Endothelial cell of umbilical vein (primary cell): ENCODE data around the gene CADPS. TPM values are rescaled to one million over a fixed set of nuclear protein-coding genes. Genes with fewer than 3 reads are reported as not detected.

Source experiments
- BruUV-seq: library from RNA; stranded (reverse); fragments of 400-500 nt; replicated peaks from 2 replicates; lab custom pipeline; 2021; lab: Mats Ljungman, UMichigan
- CTCF ChIA-PET: fragments of 300-600, 350-600 bp; sonication (Branson Sonifier 250); formaldehyde crosslinking; loops from one replicate; lab custom pipeline; 2021; ENCODE audit warnings: antibody characterized with exemption, inconsistent platforms; lab: Charles Lee
- POLR2A ChIA-PET: fragments of 300-600, 350-600 bp; sonication (Branson Sonifier 250); formaldehyde crosslinking; loops from one replicate; lab custom pipeline; 2021; ENCODE audit warnings: antibody characterized with exemption, inconsistent platforms; lab: Charles Lee
- DNase-seq: peaks from one replicate; pipeline ENCODE4 v3.0.0-alpha.2; 2011; ENCODE audit warnings: low read depth, low spot score
- FAIRE-seq: peaks from 2 replicates; lab custom pipeline; 2011; peaks lifted over from hg19 to GRCh38; lab: Jason Lieb, UNC
- H2AFZ ChIP-seq: 2 replicates; pipeline ENCODE4 v1.6.0; 2012; ENCODE audit warnings: low read depth, low read length, control low read depth, inconsistent platforms
- H3K27ac ChIP-seq: 2 replicates; pipeline ENCODE4 v1.5.1; 2011; ENCODE audit warnings: low read depth, mild to moderate bottlenecking, control low read depth, low read length, moderate library complexity; ENCODE audit not compliant: insufficient read depth
- H3K27me3 ChIP-seq, 2 experiments: 2 replicates each; pipeline versions ENCODE4 v1.6.0 to v1.6.1; 2011; ENCODE audit warnings: low read length in 2 of 2, mixed read lengths in 1 of 2; ENCODE audit not compliant: control insufficient read depth in 2 of 2, insufficient read depth in 2 of 2
- H3K36me3 ChIP-seq, 2 experiments: 2 replicates in 1 of 2; 3 replicates in 1 of 2; pipeline ENCODE4 v1.5.1; 2011; ENCODE audit warnings: low read length in 2 of 2, mild to moderate bottlenecking in 1 of 2, moderate library complexity in 1 of 2; ENCODE audit not compliant: control insufficient read depth in 2 of 2, insufficient read depth in 2 of 2; ENCODE audit errors: extremely low read depth in 1 of 2
- H3K4me1 ChIP-seq: 3 replicates; pipeline ENCODE4 v1.5.1; 2011; ENCODE audit warnings: mild to moderate bottlenecking, low read length; ENCODE audit not compliant: control insufficient read depth, insufficient read depth; ENCODE audit errors: extremely low read depth
- H3K4me2 ChIP-seq: 2 replicates; pipeline ENCODE4 v1.6.1; 2011; ENCODE audit warnings: low read length, control low read depth, mixed read lengths; ENCODE audit not compliant: insufficient read depth
- H3K4me3 ChIP-seq, 3 experiments: fragments of 200-600 bp in 1 of 3; sonication (generic), shearing (Covaris generic) in 1 of 3; replicated peaks in 1 of 3; 2 replicates each; pipeline ENCODE4 v1.5.1; 2011 to 2016; ENCODE audit warnings: control low read depth in 3 of 3, low read length in 3 of 3, mild to moderate bottlenecking in 2 of 3, inconsistent platforms in 1 of 3, low read depth in 1 of 3, moderate library complexity in 1 of 3; ENCODE audit not compliant: insufficient read depth in 1 of 3
- H3K79me2 ChIP-seq: 2 replicates; pipeline ENCODE4 v1.6.0; 2012; ENCODE audit warnings: low read length, inconsistent platforms; ENCODE audit not compliant: control insufficient read depth, insufficient read depth
- H3K9ac ChIP-seq: replicated peaks from 2 replicates; pipeline ENCODE3; 2011; ENCODE audit warnings: low read length, control low read depth; ENCODE audit not compliant: insufficient read depth; ENCODE audit errors: extremely low read depth
- H3K9me1 ChIP-seq: replicated peaks from 3 replicates; pipeline ENCODE4 v1.6.0; 2011; ENCODE audit warnings: mild to moderate bottlenecking, low read length; ENCODE audit not compliant: control insufficient read depth, insufficient read depth; ENCODE audit errors: extremely low read depth
- H3K9me3 ChIP-seq: replicated peaks from 2 replicates; pipeline ENCODE4 v1.5.1; 2012; ENCODE audit warnings: low read length, inconsistent platforms; ENCODE audit not compliant: control insufficient read depth, insufficient read depth
- H4K20me1 ChIP-seq: replicated peaks from 2 replicates; pipeline ENCODE3; 2011; ENCODE audit warnings: mild to moderate bottlenecking, low read length; ENCODE audit not compliant: control insufficient read depth, insufficient read depth; ENCODE audit errors: extremely low read depth
- EZH2 ChIP-seq: IDR thresholded peaks from 2 replicates; pipeline ENCODE4 v1.6.1; 2012; ENCODE audit warnings: borderline replicate concordance, low read depth, mild to moderate bottlenecking, moderate library complexity, low read length, inconsistent platforms; ENCODE audit not compliant: severe bottlenecking
- FOS ChIP-seq: IDR thresholded peaks from 2 replicates; pipeline ENCODE4 v1.6.1; 2011; ENCODE audit warnings: mild to moderate bottlenecking, low read length, moderate library complexity, borderline replicate concordance; ENCODE audit not compliant: insufficient read depth
- GATA2 ChIP-seq: IDR thresholded peaks from 2 replicates; pipeline ENCODE4 v1.7.0; 2011; ENCODE audit warnings: low read depth, mild to moderate bottlenecking, moderate library complexity, mixed read lengths, low read length; ENCODE audit not compliant: insufficient read length, insufficient read depth
- JUN ChIP-seq: IDR thresholded peaks from 2 replicates; pipeline ENCODE4 v1.6.1; 2011; ENCODE audit warnings: borderline replicate concordance, low read depth; ENCODE audit not compliant: insufficient read length, insufficient read depth
- MYC ChIP-seq: IDR thresholded peaks from one replicate; pipeline ENCODE4 v1.6.1; 2011; ENCODE audit warnings: mild to moderate bottlenecking, low read depth, low read length
- POLR2A ChIP-seq: IDR thresholded peaks from 2 replicates; pipeline ENCODE4 v1.6.1; 2012; ENCODE audit warnings: low read depth, mild to moderate bottlenecking, control low read depth, low read length
- POLR2AphosphoS5 ChIP-seq: IDR thresholded peaks from 2 replicates; pipeline ENCODE4 v1.6.1; 2012; ENCODE audit warnings: low read depth, mild to moderate bottlenecking, control low read depth, low read length, moderate library complexity; ENCODE audit not compliant: insufficient read depth
- dilution Hi-C: fragments of 300-500 bp; cut with MboI; formaldehyde crosslinking; loops from one replicate; pipeline ENCODE4 v1.15.0; 2019; ENCODE audit warnings: low sequenced_read_pairs; ENCODE audit not compliant: extremely low pct_ligation_motif_present
- intact Hi-C: fragments of 100-400 bp; cut with micrococcal nuclease; formaldehyde crosslinking; loops from one replicate; pipeline ENCODE4 v1.10.0; 2022
- polyA plus RNA-seq, 4 experiments: library from polyadenylated mRNA; depleted of rRNA in 3 of 4; stranded (reverse) in 3 of 4; unstranded in 1 of 4; fragments of >200 nt; gene quantifications; 2 replicates each; pipeline versions ENCODE4 v1.2.1 to v1.2.3, GENCODE V29; 2011 to 2012; ENCODE audit warnings: missing spikeins in 1 of 4
- total RNA-seq: library from RNA; stranded (reverse); gene quantifications from 2 replicates; pipeline ENCODE4 v1.2.3, GENCODE V29; 2021
- TF ChIP-seq, protein P1 (sequence below), 2 donors: IDR thresholded peaks; 1 replicate in 1 of 2; 2 replicates in 1 of 2; pipeline ENCODE4 v1.5.1; 2011; ENCODE audit warnings: low read length in 2 of 2, mild to moderate bottlenecking in 2 of 2, moderate library complexity in 2 of 2, control low read depth in 1 of 2, inconsistent platforms in 1 of 2, low read depth in 1 of 2; ENCODE audit not compliant: insufficient read depth in 1 of 2; ENCODE audit errors: extremely low read depth in 1 of 2

CADPS gene
- total and polyA plus RNA-seq, 2 donors (not counting 3 experiments of a cell fraction or from before 2014, with no cell fraction given), result not detected

DNA sequence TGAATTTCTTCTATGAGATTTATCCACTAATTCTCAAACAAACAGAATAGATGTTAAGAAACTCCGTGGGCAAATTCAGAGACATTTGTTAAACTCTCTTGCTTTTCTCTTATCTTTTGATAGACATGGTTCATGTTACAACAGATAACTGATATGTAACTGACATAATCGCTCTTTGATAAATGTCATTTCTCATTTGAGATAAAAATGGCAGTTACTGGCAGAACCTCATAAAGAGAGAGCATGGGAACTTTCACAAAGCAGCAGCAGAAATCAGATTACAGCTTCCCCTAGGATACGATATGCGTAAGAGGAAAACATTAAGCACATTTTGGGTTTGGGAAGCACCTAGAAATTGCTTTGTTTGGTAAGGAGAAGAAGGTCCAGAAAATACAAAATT, 126.1 kb downstream of the CADPS start:
- H3K9ac ChIP-seq, result no peak overlapping the region
- H4K20me1 ChIP-seq, result no peaks in the 10 kb centered on the region
- no TSS peak for BruUV-seq
- H3K79me2 ChIP-seq, result no peaks in the 10 kb centered on the region
- H3K4me3 ChIP-seq, result no peak overlapping the region
- no peak overlapping the region for H3K4me2 ChIP-seq
- no peak overlapping the region for H3K27ac ChIP-seq
- no peak overlapping the region for H2AFZ ChIP-seq
- no peaks in the 10 kb centered on the region for H3K27me3 ChIP-seq
- no peaks in the 10 kb centered on the region for H3K36me3 ChIP-seq
- DNase-seq (no peak), FAIRE-seq (no peak)
- TF ChIP-seq POLR2A, result no peak
- TF ChIP-seq MYC, result no peak
- no peak for TF ChIP-seq FOS
- TF ChIP-seq, protein P1, sequence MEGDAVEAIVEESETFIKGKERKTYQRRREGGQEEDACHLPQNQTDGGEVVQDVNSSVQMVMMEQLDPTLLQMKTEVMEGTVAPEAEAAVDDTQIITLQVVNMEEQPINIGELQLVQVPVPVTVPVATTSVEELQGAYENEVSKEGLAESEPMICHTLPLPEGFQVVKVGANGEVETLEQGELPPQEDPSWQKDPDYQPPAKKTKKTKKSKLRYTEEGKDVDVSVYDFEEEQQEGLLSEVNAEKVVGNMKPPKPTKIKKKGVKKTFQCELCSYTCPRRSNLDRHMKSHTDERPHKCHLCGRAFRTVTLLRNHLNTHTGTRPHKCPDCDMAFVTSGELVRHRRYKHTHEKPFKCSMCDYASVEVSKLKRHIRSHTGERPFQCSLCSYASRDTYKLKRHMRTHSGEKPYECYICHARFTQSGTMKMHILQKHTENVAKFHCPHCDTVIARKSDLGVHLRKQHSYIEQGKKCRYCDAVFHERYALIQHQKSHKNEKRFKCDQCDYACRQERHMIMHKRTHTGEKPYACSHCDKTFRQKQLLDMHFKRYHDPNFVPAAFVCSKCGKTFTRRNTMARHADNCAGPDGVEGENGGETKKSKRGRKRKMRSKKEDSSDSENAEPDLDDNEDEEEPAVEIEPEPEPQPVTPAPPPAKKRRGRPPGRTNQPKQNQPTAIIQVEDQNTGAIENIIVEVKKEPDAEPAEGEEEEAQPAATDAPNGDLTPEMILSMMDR (IDR thresholded peaks at IDR 0.05; ENCODE audit: extremely low read depth in 1 of 2, insufficient read depth in 1 of 2, low read depth in 1 of 2, low read length in 2 of 2), result no peak
- TF ChIP-seq POLR2AphosphoS5, result no peak
- TF ChIP-seq GATA2, result no peak
- no peak for TF ChIP-seq JUN
- no peak for TF ChIP-seq EZH2
- POLR2A ChIA-PET, result no interaction called here
- no peaks in the 10 kb centered on the region for H3K9me3 ChIP-seq
- H3K9me1 ChIP-seq, result no peaks in the 10 kb centered on the region
- no peaks in the 10 kb centered on the region for H3K4me1 ChIP-seq
- CTCF ChIA-PET, result no interaction called here
- intact Hi-C loops (no loop called here), dilution Hi-C loops (no loop called here)
